Smooth muscle cell of the brain vasculature (primary cell): ENCODE measurements around the gene S100A11.

ENCODE experiments used
- DNase-seq: peaks from one replicate; pipeline ENCODE4 v3.0.0-alpha.2; 2012; ENCODE audit warnings: low read depth, low spot score

Gene S100A11

GRCh38 chr1:152002960-152003359 lies 33.8 kb downstream of the S100A11 start:
- no peak for DNase-seq

GRCh38 chr1:152001631-152002584 lies 34.9 kb downstream of the S100A11 start:
- DNase-seq = peak; percentile 85

- DNase-seq = no peak
These were observed 35.7 kb downstream of the S100A11 start for GRCh38 chr1:152000964-152001630.

GRCh38 chr1:151998611-151999362 lies 38.0 kb downstream of the S100A11 start:
- DNase-seq = no peak

- no peak for DNase-seq
These were observed 39.6 kb downstream of the S100A11 start for GRCh38 chr1:151997284-151997570.

- no peak for DNase-seq
These were observed 41.0 kb downstream of the S100A11 start for GRCh38 chr1:151995774-151996173.

- peak; percentile 81 for DNase-seq
These were observed 41.8 kb downstream of the S100A11 start for GRCh38 chr1:151994956-151995355.

- no peak for DNase-seq
These were observed 42.9 kb downstream of the S100A11 start, which contains the start of gene S100A10 for GRCh38 chr1:151993734-151994496. TSS of gene S100A10 (minus strand) at chr1:151993859. CDS start at chr1:151986230, 7,629 bp downstream.

GRCh38 chr1:151993084-151993733 lies 43.6 kb downstream of the S100A11 start:
- DNase-seq = no peak

- DNase-seq = no peak
These were observed 44.3 kb downstream of the S100A11 start for GRCh38 chr1:151992303-151993083.

GRCh38 chr1:151991663-151992302 lies 45.0 kb downstream of the S100A11 start:
- DNase-seq = no peak

GRCh38 chr1:151990856-151991198 lies 46.0 kb downstream of the S100A11 start:
- DNase-seq = no peak

- DNase-seq = no peak
These were observed 46.5 kb downstream of the S100A11 start for GRCh38 chr1:151990058-151990855.

GRCh38 chr1:151989211-151989862 lies 47.5 kb downstream of the S100A11 start:
- no peak for DNase-seq

- DNase-seq = no peak
These were observed 48.3 kb downstream of the S100A11 start for GRCh38 chr1:151988405-151988923.

GRCh38 chr1:151986501-151987190 lies 50.2 kb downstream of the S100A11 start:
- no peak for DNase-seq

- DNase-seq = no peak
These were observed 51.0 kb downstream of the S100A11 start for GRCh38 chr1:151985768-151986167.
